Activated CD4-positive, alpha-beta T cell treated with anti-CD3 and anti-CD28 coated beads for 36 hours (primary cell): ENCODE measurements around the gene UTP18. TPM values are rescaled to one million over a fixed set of nuclear protein-coding genes. Genes with fewer than 3 reads are reported as not detected.
"Not testable (repeated sequence)": the region's sequence is repeated elsewhere in the genome, so short reads cannot be mapped to it uniquely, and the experiment has no call there.

Experiments
- ATAC-seq: fragments of 200-7000 bp; cut with Tn5 transposase; one replicate; pipeline ENCODE4 v1.10.0; 2021; ENCODE audit warnings: mild to moderate bottlenecking, moderate library complexity
- CTCF ChIA-PET: fragments of 350-600 bp; sonication (Branson Sonifier 250); formaldehyde crosslinking; loops from one replicate; lab custom pipeline; 2021; ENCODE audit warnings: antibody characterized with exemption; lab: Charles Lee
- POLR2A ChIA-PET: fragments of 350-600 bp; sonication (Branson Sonifier 250); formaldehyde crosslinking; loops from one replicate; lab custom pipeline; 2021; ENCODE audit warnings: antibody characterized with exemption, inconsistent platforms; lab: Charles Lee
- DNase-seq: peaks from one replicate; pipeline ENCODE4 v3.0.0-alpha.2; 2020
- H3K27ac Mint-ChIP-seq: one replicate; pipeline ENCODE4 v1.8.0; 2021; ENCODE audit warnings: mixed read lengths
- H3K27me3 Mint-ChIP-seq: one replicate; pipeline ENCODE4 v1.8.0; 2021; ENCODE audit warnings: mixed read lengths
- H3K36me3 Mint-ChIP-seq: one replicate; pipeline ENCODE4 v1.8.0; 2021; ENCODE audit warnings: low read depth, mixed read lengths
- H3K4me1 Mint-ChIP-seq: one replicate; pipeline ENCODE4 v1.8.0; 2021; ENCODE audit warnings: mixed read lengths
- H3K4me3 Mint-ChIP-seq: one replicate; pipeline ENCODE4 v1.8.0; 2021; ENCODE audit warnings: mild to moderate bottlenecking, moderate library complexity, mixed read lengths
- H3K9me3 Mint-ChIP-seq: one replicate; pipeline ENCODE4 v1.8.0; 2021; ENCODE audit warnings: low read depth, mixed read lengths
- intact Hi-C, 2 experiments: fragments of 100-400 bp; cut with DNase I in 1 of 2; cut with micrococcal nuclease in 1 of 2; formaldehyde crosslinking; loops; one replicate each; pipeline versions ENCODE4 v1.14.2 to v1.15.1; 2022 to 2024; cut with DNase I, micrococcal nuclease
- total RNA-seq, 2 experiments: library from RNA; stranded (reverse); gene quantifications; one replicate each; pipeline ENCODE4 v1.2.3, GENCODE V29; 2021

UTP18 gene
- total RNA-seq = 10 to 100 TPM; 49.3 to 74.0 TPM

DNA sequence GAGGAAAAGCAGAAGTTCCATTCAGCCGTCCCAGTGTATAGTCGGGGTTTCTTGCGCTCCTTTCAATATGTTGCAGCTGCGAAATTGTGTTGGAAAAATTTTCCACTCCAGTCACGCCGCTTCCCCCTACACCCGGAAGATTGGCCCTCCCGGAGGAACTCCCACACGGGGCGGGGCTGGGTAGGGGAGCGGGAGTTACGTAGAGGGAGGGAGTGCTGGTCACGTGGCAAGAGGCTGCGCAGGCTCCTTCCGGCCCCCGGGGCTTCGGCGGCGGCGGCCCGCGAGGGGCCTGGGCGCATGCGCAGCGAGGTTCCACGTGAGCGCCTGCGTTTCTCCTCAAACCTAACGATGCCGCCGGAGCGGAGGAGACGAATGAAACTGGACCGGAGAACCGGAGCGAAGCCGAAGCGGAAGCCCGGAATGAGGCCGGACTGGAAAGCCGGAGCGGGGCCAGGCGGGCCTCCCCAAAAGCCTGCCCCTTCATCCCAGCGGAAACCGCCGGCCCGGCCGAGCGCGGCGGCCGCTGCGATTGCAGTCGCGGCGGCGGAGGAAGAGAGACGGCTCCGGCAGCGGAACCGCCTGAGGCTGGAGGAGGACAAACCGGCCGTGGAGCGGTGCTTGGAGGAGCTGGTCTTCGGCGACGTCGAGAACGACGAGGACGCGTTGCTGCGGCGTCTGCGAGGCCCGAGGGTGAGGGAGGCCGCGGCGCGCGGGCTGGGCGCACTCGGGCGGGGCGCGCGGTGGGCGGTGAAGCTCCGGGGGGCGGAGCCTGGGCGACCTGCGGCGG lies at the start of gene UTP18:
UTP18 (plus strand) TSS at position 310 of the 787 bp plus-strand sequence; CDS start at position 349, 39 bp downstream.
- Mint-ChIP-seq H3K4me3 (peak within 1 kb of the TSS; percentile 84), H3K4me1 (peaks cover 61% of the 10 kb centered on the region), H3K27ac (peak within 1 kb of the TSS; percentile 97), H3K36me3 (peaks cover 49% of the 10 kb centered on the region), H3K27me3 (no peaks in the 10 kb centered on the region), H3K9me3 (no peaks in the 10 kb centered on the region)
- ChIA-PET POLR2A (no interaction called here), CTCF (interaction anchor here (0.8 to 1.7 kb wide), 2 partner anchors 9 to 37 kb away, joined by 4 read pairs; no protein-coding TSS in a partner anchor)
- intact Hi-C loops = loop anchor here (1.0 to 5.0 kb wide), 7 partner anchors 94 to 888 kb away; partner anchors contain the start of genes NME1 (in 2 of the 2), NME2 (in 2 of the 2), ANKRD40 (in 1 of the 2) and EME1 (in 1 of the 2)
- DNase-seq = peak; percentile 98
- peak; percentile 84 for ATAC-seq

DNA sequence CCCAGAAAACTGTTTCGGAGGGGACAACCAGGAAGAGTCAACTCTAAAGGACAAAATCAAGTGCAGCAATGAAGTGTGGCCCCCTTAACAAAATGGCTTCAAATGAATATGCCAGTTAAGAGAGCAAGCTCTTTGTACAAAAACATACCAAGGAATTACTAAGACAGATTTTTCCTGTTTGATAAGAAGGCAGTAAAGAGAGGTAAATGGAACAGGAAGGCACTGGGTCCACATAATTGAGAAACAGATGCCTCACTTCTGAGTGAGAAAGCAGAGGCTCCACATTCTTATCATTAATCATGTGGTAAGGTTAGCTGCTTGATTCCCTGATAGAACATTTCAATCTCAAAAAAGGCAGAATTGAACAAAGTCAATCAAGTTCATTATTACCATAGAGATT lies 45.4 kb upstream of the UTP18 start:
- ATAC-seq (no peak), DNase-seq (no peak)
- intact Hi-C loops = no loop called here
- H3K36me3 Mint-ChIP-seq = peaks cover 14% of the 10 kb centered on the region
- no peak overlapping the region for H3K4me3 Mint-ChIP-seq
- no peaks in the 10 kb centered on the region for H3K27me3 Mint-ChIP-seq
- ChIA-PET CTCF (no interaction called here), POLR2A (no interaction called here)
- no peaks in the 10 kb centered on the region for H3K9me3 Mint-ChIP-seq
- no peaks in the 10 kb centered on the region for H3K4me1 Mint-ChIP-seq
- no peak overlapping the region for H3K27ac Mint-ChIP-seq

DNA sequence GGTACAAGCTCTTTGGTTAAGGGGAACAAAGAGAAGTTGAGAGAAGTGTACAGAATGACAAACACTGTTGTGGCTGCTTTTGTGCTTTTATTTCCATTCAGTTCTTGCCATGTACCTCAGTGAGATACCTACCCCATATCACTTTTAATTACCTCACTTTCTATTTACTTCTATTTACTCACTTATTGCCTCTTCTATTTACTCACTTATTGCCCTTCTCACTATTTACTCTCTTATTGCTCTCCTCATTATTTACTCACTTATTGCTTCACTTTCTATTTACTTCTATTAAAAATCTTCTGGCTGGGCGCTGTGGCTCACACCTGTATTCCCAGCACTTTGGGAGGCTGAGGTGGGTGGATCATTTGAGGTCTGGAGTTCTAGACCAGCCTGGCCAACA lies 42.4 kb upstream of the UTP18 start:
- H3K27me3 Mint-ChIP-seq = no peaks in the 10 kb centered on the region
- peaks cover 15% of the 10 kb centered on the region for H3K36me3 Mint-ChIP-seq
- intact Hi-C loops = no loop called here
- H3K27ac Mint-ChIP-seq = no peak overlapping the region
- no peaks in the 10 kb centered on the region for H3K9me3 Mint-ChIP-seq
- no peaks in the 10 kb centered on the region for H3K4me1 Mint-ChIP-seq
- no peak for ATAC-seq
- POLR2A ChIA-PET = no interaction called here
- DNase-seq = no peak
- H3K4me3 Mint-ChIP-seq = no peak overlapping the region
- CTCF ChIA-PET = interaction anchor here (0.6 kb wide), 1 partner anchor 21 kb away, joined by 3 read pairs; no protein-coding TSS in a partner anchor

DNA sequence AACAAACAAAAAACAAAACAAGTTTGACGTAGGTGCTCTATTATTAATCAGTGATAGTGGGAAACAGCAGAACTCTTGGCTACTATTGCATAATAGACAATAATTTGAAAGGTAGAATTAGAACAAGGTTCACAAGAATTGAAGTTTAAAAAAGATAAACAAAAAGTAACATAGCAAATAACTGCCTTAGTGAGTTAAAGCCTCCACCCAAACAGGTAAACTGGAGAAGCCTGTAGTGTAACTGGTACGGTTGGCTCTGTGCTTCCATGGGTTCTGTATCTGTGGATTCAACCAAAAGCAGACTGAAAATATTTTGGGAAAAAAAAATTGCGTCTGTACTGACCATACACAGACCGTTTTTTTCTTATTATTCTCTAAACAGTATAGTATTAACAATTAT lies 39.0 kb upstream of the UTP18 start:
- peaks cover 23% of the 10 kb centered on the region for H3K36me3 Mint-ChIP-seq
- no peak for ATAC-seq
- no peak for DNase-seq
- intact Hi-C loops = no loop called here
- H3K27me3 Mint-ChIP-seq = no peaks in the 10 kb centered on the region
- no peak overlapping the region for H3K27ac Mint-ChIP-seq
- POLR2A ChIA-PET = no interaction called here
- peaks cover 9% of the 10 kb centered on the region for H3K4me1 Mint-ChIP-seq
- CTCF ChIA-PET = no interaction called here
- no peak overlapping the region for H3K4me3 Mint-ChIP-seq
- no peaks in the 10 kb centered on the region for H3K9me3 Mint-ChIP-seq

DNA sequence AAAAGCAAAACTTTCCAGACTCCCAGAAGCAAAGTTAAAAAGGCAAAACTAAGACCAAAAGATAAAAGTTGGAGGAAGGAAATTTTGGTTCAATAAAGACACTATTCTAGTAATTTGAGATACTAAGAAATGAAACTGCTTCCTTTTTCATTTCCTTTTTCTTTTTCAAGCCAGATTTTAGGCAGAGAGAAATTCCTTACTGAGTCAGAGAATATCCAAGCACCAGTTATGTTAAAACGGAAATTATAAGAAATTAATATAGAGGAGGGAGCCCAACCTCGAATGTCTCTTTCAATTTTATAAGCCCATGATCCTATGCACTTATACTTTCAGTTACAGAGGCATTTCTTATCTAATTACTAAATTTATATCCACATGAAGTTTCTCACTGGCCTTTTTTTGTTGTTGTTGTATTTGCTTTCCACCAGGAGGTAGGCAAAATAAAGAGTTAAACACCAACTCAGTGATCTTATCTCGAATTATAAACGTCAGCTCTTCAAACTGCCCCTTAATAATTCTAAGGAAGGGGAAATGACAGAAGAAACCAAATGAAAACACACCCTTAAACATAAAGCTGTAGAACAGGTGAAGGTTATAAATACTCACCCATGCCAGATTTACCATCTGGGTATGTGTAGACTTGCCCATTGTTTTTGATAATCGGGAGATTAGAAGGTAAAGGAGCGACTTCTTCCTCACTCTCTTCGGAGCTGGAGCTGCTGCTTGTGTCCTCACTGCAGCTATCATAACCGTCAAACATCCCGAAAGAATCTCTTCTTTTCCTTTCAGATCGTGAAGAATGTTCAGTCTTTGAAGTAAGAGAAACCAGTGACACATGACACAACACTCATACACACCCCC lies 35.7 kb upstream of the UTP18 start:
- Mint-ChIP-seq H3K27me3 (no peaks in the 10 kb centered on the region), H3K4me3 (no peak overlapping the region), H3K27ac (no peak overlapping the region), H3K36me3 (peaks cover 17% of the 10 kb centered on the region), H3K4me1 (peaks cover 19% of the 10 kb centered on the region), H3K9me3 (no peaks in the 10 kb centered on the region)
- CTCF ChIA-PET = interaction anchor here (1.4 kb wide), 1 partner anchor 9 kb away, joined by 3 read pairs; no protein-coding TSS in a partner anchor
- POLR2A ChIA-PET = no interaction called here
- ATAC-seq (no peak), DNase-seq (no peak)
- intact Hi-C loops = no loop called here

DNA sequence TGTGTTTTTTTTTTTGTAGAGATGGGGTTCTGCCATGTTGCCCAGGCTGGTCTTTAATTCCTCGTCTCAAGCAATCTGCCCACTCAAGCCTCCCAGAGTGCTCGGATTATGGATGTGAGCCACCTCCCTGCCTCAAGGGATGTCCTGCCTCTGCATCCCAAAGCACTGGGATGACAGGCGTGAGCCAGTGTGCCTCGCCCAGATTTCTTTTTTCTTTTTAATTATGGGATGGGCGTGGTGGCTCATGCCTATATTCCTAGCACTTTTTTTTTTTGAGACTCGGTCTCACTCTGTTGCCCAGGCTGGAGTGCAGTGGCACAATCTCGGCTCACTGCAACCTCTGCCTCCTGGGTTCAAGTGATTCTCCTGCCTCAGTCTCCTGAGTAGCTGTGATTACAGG lies 34.8 kb upstream of the UTP18 start:
- H3K4me3 Mint-ChIP-seq, H3K27me3 Mint-ChIP-seq, intact Hi-C loops, H3K9me3 Mint-ChIP-seq, ATAC-seq, POLR2A ChIA-PET, CTCF ChIA-PET, H3K27ac Mint-ChIP-seq, DNase-seq: not testable (repeated sequence)
- peaks cover 24% of the 10 kb centered on the region for H3K4me1 Mint-ChIP-seq
- H3K36me3 Mint-ChIP-seq = peaks cover 16% of the 10 kb centered on the region

DNA sequence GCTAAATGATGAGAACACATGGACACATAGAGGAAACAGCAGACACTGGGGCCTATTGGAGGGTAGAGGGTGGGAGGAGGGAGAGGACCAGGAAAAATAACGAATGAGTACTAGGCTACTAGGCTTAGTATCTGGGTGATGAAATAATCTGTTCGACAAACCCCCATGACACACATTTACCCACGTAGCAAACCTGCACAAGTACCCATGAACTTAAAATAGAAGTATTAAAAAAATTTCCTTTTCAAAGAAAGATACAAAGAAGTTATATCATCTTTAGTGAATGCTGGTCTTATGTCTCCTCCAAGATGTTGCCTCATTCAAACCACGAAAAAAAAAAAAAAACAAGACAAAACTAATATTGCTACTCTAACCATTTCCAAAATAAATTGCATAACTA lies 32.2 kb upstream of the UTP18 start:
- ATAC-seq = no peak
- POLR2A ChIA-PET = no interaction called here
- CTCF ChIA-PET = no interaction called here
- peaks cover 9% of the 10 kb centered on the region for H3K36me3 Mint-ChIP-seq
- H3K27ac Mint-ChIP-seq = no peak overlapping the region
- no peak for DNase-seq
- no peaks in the 10 kb centered on the region for H3K9me3 Mint-ChIP-seq
- intact Hi-C loops = no loop called here
- H3K27me3 Mint-ChIP-seq = no peaks in the 10 kb centered on the region
- no peak overlapping the region for H3K4me3 Mint-ChIP-seq
- H3K4me1 Mint-ChIP-seq = peaks cover 31% of the 10 kb centered on the region

DNA sequence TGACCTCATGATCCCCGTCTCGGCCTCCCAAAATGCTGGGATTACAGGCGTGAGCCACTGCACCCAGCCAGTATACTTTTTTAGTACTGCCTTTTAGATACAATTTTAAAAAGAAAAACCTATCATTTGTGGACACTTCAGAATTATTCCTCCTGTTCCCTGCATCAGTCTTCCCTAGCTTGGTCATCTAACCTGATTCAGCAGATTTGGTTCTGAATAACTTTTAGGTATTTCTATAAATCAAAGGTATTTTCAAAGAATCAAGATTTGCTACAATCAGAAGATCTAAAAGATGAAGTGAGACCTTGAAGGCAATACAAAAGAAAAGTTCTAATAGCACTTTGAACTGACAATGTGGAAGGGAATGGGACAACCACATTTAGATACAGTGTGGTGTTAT lies 30.5 kb upstream of the UTP18 start:
- ATAC-seq (no peak), DNase-seq (no peak)
- no peaks in the 10 kb centered on the region for H3K9me3 Mint-ChIP-seq
- no peak overlapping the region for H3K4me3 Mint-ChIP-seq
- H3K27me3 Mint-ChIP-seq = no peaks in the 10 kb centered on the region
- intact Hi-C loops = no loop called here
- no peak overlapping the region for H3K27ac Mint-ChIP-seq
- POLR2A ChIA-PET = no interaction called here
- CTCF ChIA-PET = interaction anchor here (1.1 kb wide), 1 partner anchor 18 kb away, joined by 3 read pairs; no protein-coding TSS in a partner anchor
- peaks cover 29% of the 10 kb centered on the region for H3K4me1 Mint-ChIP-seq
- H3K36me3 Mint-ChIP-seq = peaks cover 6% of the 10 kb centered on the region

DNA sequence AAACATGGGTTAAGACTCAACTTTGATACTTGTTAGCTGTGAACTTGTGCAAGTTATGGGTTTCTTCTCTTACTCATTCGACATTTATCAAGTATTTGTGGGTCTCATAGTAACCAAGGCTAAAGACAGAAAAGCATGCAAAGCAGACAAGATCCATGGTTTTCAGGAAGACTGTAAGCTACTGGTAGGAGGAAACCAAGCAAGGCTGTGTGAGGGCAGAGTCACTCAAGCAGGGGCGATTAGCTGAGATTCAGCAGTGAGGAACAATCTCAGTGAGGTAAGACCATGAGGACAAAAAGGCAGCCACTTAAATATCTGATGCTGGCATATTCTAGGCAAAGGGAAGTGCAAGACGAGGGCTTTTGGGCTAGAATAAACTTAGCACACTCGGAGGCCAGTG lies 30.0 kb upstream of the UTP18 start:
- DNase-seq = no peak
- peaks cover 27% of the 10 kb centered on the region for H3K4me1 Mint-ChIP-seq
- CTCF ChIA-PET = interaction anchor here (1.0 to 1.1 kb wide), 2 partner anchors 12 to 18 kb away, joined by 3 read pairs; no protein-coding TSS in a partner anchor

DNA sequence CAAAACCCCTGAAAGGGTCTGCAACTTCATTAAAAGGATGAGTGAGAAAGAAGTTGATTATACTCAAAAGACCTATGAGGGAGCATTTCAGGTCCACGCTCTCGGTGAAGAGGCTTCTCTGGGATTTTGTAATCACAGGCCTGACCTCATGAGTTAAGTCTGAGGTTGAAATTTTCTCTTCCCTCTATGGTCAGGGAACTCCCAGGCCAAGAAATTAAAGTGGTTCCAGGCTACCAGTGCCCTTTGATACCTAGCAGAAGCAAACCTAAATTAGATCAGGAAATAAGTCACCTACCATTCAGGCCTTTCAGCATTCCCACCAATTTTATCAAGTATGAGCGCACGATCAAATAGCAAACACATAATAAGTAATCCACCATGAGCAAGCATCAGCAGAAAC lies 28.3 kb upstream of the UTP18 start:
- intact Hi-C loops = no loop called here
- Mint-ChIP-seq H3K36me3 (peaks cover 6% of the 10 kb centered on the region), H3K9me3 (no peaks in the 10 kb centered on the region), H3K27me3 (no peaks in the 10 kb centered on the region), H3K27ac (no peak overlapping the region), H3K4me1 (peaks cover 27% of the 10 kb centered on the region), H3K4me3 (no peak overlapping the region)
- ATAC-seq (no peak), DNase-seq (no peak)
- ChIA-PET POLR2A (no interaction called here), CTCF (no interaction called here)

More for the DNA sequence above, 30.0 kb upstream of the UTP18 start:
- no peak overlapping the region for H3K4me3 Mint-ChIP-seq
- no peaks in the 10 kb centered on the region for H3K9me3 Mint-ChIP-seq
- intact Hi-C loops = no loop called here
- no peak overlapping the region for H3K27ac Mint-ChIP-seq
- POLR2A ChIA-PET = no interaction called here
- H3K36me3 Mint-ChIP-seq = peaks cover 4% of the 10 kb centered on the region
- ATAC-seq = no peak
- no peaks in the 10 kb centered on the region for H3K27me3 Mint-ChIP-seq

DNA sequence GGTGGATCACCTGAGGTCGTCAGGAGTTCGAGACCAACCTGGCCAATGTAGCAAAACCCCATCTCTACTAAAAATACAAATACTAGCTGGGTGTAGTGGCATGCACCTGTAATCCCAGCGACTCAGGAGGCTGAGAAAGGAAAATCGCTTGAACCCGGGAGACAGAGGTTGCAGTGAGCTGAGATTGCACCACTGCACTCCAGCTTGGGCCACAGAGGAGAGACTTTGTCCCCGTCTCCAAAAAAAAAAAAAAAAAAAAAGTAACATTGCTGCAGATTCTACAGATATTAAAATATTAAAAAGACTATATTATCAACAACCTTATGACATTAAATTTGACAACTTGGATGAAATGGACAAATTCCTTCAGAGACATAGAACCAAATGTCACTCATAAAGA lies 26.2 kb upstream of the UTP18 start:
- POLR2A ChIA-PET = interaction anchor here (0.6 kb wide), 1 partner anchor 21 kb away, joined by 9 read pairs; no protein-coding TSS in a partner anchor
- CTCF ChIA-PET = interaction anchor here (1.2 kb wide), 1 partner anchor 10 kb away, joined by 3 read pairs; no protein-coding TSS in a partner anchor
- ATAC-seq = no peak
- H3K36me3 Mint-ChIP-seq = peaks cover 6% of the 10 kb centered on the region
- no peak overlapping the region for H3K4me3 Mint-ChIP-seq
- H3K4me1 Mint-ChIP-seq = peaks cover 38% of the 10 kb centered on the region
- intact Hi-C loops = no loop called here
- no peak overlapping the region for H3K27ac Mint-ChIP-seq
- DNase-seq = no peak
- no peaks in the 10 kb centered on the region for H3K27me3 Mint-ChIP-seq
- H3K9me3 Mint-ChIP-seq = no peaks in the 10 kb centered on the region
